Measurements from ENCODE around the gene STIM1. TPM values are rescaled to one million over a fixed set of nuclear protein-coding genes. Genes with fewer than 3 reads are reported as not detected.

STIM1 gene
- total RNA-seq, 4 donors from 2014 or later, result 65.2 to 150 (median 92.6) TPM

DNA sequence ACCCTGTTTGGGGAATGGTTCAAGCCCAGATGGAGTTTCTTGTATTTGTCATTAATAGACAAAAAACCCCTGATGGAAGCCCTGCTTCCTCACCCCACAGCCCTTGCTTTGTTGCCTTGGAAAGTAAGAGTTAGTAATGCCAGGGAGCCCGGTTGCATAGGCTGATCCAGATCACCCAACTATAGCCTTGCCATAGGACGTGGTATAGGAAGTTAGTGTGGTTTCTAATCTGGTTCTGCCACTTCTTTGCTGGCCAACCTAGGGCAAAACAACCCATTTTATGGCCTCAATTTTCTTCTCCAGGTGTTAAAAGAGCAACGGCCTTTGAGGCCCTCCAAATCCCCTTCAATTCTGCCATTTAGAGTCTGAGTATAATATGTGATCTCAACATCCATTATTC, 97.9 kb downstream of the STIM1 start:
- Histone ChIP-seq H3K27ac (replicated peaks in 1 of 4) (no peak overlapping the region), H3K27me3 (no peaks in the 10 kb centered on the region), H3K36me3 (no peaks in the 10 kb centered on the region), H3K9me3 (no peaks in the 10 kb centered on the region), H3K4me1 (peaks cover 34 to 54% (median 45%) of the 10 kb centered on the region in 4 donors), H3K4me3 (no peak overlapping the region)
- intact Hi-C loops (cut with DNase I), result no loop called here
- WGBS, result 81% methylated on average over 3 of the region's 3 CpGs
- DNase-seq (ENCODE audit: extremely low spot score), result no peak
- TF ChIP-seq, protein P1, sequence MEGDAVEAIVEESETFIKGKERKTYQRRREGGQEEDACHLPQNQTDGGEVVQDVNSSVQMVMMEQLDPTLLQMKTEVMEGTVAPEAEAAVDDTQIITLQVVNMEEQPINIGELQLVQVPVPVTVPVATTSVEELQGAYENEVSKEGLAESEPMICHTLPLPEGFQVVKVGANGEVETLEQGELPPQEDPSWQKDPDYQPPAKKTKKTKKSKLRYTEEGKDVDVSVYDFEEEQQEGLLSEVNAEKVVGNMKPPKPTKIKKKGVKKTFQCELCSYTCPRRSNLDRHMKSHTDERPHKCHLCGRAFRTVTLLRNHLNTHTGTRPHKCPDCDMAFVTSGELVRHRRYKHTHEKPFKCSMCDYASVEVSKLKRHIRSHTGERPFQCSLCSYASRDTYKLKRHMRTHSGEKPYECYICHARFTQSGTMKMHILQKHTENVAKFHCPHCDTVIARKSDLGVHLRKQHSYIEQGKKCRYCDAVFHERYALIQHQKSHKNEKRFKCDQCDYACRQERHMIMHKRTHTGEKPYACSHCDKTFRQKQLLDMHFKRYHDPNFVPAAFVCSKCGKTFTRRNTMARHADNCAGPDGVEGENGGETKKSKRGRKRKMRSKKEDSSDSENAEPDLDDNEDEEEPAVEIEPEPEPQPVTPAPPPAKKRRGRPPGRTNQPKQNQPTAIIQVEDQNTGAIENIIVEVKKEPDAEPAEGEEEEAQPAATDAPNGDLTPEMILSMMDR (IDR thresholded peaks at IDR 0.05), result no peak
- TF ChIP-seq POLR2A (IDR thresholded peaks at IDR 0.05; ENCODE audit: low read depth) (no peak), POLR2AphosphoS5 (IDR thresholded peaks at IDR 0.05) (no peak), EP300 (IDR thresholded peaks at IDR 0.05) (no peak)

DNA sequence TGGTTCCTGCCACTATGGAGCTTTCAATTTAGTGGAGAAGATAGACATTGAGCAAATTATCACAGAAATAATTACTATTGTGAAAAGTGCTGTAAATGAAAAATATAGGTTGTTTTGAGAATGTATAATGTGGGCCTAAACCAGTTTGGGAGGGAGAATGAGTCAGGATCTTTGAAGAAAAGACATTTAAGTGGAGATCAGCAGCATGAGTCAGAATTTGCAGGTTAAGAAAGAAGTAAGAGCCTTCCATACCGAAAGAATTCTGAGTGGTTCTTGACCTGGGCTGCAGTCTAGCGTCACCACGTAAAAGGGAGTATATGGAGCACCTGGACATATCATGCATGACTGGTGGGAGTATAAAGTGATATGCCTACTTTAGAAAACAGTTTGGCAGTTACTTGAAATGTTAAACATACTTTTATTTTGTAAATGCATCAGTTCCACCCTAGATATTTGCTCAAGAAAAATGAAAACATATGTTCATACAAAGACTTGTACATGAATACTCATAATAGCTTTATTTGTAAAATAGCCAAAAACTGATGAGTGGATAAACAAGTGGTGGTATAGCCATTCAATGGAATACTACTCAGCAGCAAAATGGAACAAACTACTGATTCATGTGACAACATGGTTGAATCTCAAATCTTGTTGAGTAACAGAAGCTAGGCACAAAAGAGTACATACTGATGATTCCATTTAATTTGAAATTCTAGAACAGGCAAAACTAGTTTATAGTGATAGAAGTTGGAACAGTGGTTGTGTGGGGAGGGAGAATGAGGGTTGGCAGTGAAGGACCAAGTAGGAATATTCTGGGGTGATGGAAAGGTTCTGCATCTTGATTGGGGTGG, 99.2 kb downstream of the STIM1 start:
- no peak for TF ChIP-seq POLR2AphosphoS5 (IDR thresholded peaks at IDR 0.05)
- TF ChIP-seq EP300 (IDR thresholded peaks at IDR 0.05), result no peak
- no peak for TF ChIP-seq POLR2A (IDR thresholded peaks at IDR 0.05; ENCODE audit: low read depth)
- TF ChIP-seq, protein P1 (IDR thresholded peaks at IDR 0.05), result no peak
- Histone ChIP-seq H3K4me3 (no peak overlapping the region), H3K4me1 (peaks cover 22 to 47% (median 36%) of the 10 kb centered on the region in 4 donors), H3K27ac (replicated peaks in 1 of 4) (no peak overlapping the region), H3K36me3 (no peaks in the 10 kb centered on the region), H3K9me3 (no peaks in the 10 kb centered on the region), H3K27me3 (no peaks in the 10 kb centered on the region)
- no peak for DNase-seq (ENCODE audit: extremely low spot score)
- intact Hi-C loops (cut with DNase I), result no loop called here
- 91% methylated on average over 3 of the region's 3 CpGs for WGBS

DNA sequence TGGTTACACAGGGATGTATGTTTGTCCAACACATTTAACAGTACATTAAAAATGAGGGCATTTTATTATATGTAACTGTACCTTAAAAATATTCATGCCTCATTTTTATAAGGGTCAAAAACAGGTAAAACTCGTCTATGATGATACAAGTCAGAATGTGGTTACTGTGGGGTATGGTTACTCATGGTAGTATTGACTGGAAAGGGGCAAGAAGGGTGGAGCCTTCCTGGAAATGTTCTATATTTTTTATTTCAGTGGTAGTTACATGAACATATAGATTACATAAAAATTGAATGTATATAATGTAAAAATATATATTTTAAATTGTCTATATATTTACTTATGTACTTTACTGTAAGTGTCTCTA, 99.8 kb downstream of the STIM1 start:
- Histone ChIP-seq H3K9me3 (no peaks in the 10 kb centered on the region), H3K27ac (replicated peaks in 1 of 4) (no peak overlapping the region), H3K4me1 (peaks cover 19 to 41% (median 33%) of the 10 kb centered on the region in 4 donors), H3K36me3 (no peaks in the 10 kb centered on the region), H3K27me3 (no peaks in the 10 kb centered on the region), H3K4me3 (no peak overlapping the region)
- intact Hi-C loops (cut with DNase I), result no loop called here
- TF ChIP-seq, protein P1 (IDR thresholded peaks at IDR 0.05), result no peak
- TF ChIP-seq EP300 (IDR thresholded peaks at IDR 0.05), result no peak
- no peak for TF ChIP-seq POLR2A (IDR thresholded peaks at IDR 0.05; ENCODE audit: low read depth)
- no peak for TF ChIP-seq POLR2AphosphoS5 (IDR thresholded peaks at IDR 0.05)
- no peak for DNase-seq (ENCODE audit: extremely low spot score)
- 100% methylated on average over 1 of the region's 1 CpG for WGBS

DNA sequence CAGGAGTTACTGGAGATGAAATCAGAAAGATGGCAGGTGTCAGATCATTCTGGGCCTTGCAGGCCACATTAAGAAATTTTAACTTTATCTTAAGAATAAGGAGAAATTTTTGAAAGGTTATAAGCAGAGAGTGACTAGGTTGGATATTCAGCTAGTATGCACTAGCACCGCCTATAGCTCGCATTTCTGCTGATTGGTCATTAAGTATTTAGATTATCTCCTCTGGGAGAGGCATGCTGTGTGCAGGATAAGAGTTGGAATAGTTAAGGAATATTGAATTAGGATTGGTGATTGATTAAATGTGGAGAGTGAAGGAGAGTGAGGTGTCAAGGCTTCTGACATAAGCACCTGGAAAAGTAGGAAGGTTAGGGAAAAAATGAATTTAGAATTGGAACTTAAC, 100.6 kb downstream of the STIM1 start:
- TF ChIP-seq, protein P1 (IDR thresholded peaks at IDR 0.05), result no peak
- TF ChIP-seq POLR2A (IDR thresholded peaks at IDR 0.05; ENCODE audit: low read depth) (no peak), EP300 (IDR thresholded peaks at IDR 0.05) (no peak), POLR2AphosphoS5 (IDR thresholded peaks at IDR 0.05) (no peak)
- no peak overlapping the region for H3K4me3 ChIP-seq
- peaks cover 12 to 40% (median 25%) of the 10 kb centered on the region in 4 donors for H3K4me1 ChIP-seq
- no peaks in the 10 kb centered on the region for H3K36me3 ChIP-seq
- WGBS, result 92% methylated on average over 2 of the region's 2 CpGs
- no peaks in the 10 kb centered on the region for H3K27me3 ChIP-seq
- intact Hi-C loops (cut with DNase I), result no loop called here
- no peak for DNase-seq (ENCODE audit: extremely low spot score)
- no peaks in the 10 kb centered on the region for H3K9me3 ChIP-seq
- H3K27ac ChIP-seq (replicated peaks in 1 of 4), result no peak overlapping the region

Measured in esophagus muscularis mucosa (tissue), 4 donors.